Activated CD4-positive, alpha-beta T cell treated with anti-CD3 and anti-CD28 coated beads, Interleukin-2, amount 50 U/mL, for 24 hours (primary cell): ENCODE measurements around the gene RAP1B.

Experiments
- DNase-seq, 2 donors: peaks; one replicate each; pipeline ENCODE4 v3.0.0-alpha.2; 2020; ENCODE audit warnings: low read depth in 1 of 2, low spot score in 1 of 2

RAP1B gene

GRCh38 chr12:68611806-68612160 is 1.1 kb downstream of the RAP1B start:
- DNase-seq = no peak

DNA sequence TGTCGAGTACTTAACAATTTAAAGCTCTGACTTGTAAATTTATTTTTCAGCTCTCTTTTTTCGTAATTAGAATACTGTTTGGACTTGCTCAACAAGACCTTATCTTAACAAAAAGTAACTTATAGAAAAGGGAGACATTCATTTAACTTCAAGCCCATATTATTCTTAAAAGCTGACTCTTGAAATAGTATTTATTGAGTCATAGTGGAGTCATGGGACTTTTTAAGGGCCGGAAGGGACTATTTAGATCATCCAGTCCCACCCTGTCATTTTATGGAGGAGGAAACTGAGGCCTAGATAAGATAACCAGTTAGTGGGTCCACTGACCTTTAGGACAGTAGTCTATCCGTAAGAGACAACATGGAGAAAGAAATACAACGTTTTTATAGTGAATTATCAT is 1.5 kb downstream of the RAP1B start:
- no peak for DNase-seq

GRCh38 chr12:68612697-68613096 is 2.0 kb downstream of the RAP1B start:
- no peak for DNase-seq

DNA sequence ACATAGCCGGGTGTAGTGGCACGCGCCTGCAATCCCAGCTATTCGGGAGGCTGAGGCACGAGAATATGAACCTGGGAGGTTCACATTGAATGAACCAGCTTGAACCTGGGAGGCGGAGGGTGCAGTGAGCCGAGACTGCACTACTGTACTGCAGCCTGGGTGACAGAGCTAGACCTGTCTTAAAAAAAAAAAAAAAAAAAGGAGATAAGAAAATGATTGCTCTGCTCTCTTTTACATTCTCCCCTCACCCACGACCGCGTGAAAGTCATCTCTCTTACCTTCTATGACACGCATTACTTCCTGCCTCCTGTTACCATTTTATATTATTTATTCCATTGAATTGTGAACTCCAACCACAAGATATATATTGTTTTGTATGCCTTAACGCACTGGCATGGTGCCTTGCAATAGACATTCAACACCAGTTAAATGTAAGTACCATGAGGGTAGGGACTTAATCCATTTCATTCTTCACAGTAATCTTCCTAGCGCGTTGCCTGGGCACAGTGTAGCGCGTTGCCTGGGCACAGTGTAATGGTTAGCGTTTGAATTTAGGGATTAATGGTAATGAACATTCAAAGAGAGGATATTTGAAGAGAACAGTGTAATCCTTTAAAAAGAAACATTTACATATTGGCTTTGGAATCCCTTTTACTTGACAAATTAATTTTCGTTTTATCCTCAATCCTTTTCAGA is 2.7 kb downstream of the RAP1B start:
- DNase-seq = no peak

GRCh38 chr12:68614105-68614679 is 3.5 kb downstream of the RAP1B start:
- no peak for DNase-seq

DNA sequence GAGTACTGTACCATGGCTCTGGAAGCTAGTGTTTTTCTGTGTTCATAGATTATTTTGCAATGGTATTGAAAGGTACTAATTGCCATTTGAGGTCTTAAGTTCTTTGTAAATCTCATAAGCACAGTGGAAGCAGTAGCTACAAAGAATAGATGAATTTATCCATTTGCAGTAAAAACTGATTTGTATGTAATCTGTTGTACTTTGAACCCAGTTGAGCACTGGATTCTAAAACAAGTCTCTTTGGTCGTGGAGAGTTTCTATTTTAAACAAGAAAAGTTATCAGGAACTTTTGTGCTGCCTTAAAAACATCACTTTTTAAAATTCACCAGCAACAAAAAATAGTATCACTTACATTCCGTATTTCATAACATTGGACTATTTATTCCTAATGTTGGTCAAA is 4.1 kb downstream of the RAP1B start:
- DNase-seq = no peak

DNA sequence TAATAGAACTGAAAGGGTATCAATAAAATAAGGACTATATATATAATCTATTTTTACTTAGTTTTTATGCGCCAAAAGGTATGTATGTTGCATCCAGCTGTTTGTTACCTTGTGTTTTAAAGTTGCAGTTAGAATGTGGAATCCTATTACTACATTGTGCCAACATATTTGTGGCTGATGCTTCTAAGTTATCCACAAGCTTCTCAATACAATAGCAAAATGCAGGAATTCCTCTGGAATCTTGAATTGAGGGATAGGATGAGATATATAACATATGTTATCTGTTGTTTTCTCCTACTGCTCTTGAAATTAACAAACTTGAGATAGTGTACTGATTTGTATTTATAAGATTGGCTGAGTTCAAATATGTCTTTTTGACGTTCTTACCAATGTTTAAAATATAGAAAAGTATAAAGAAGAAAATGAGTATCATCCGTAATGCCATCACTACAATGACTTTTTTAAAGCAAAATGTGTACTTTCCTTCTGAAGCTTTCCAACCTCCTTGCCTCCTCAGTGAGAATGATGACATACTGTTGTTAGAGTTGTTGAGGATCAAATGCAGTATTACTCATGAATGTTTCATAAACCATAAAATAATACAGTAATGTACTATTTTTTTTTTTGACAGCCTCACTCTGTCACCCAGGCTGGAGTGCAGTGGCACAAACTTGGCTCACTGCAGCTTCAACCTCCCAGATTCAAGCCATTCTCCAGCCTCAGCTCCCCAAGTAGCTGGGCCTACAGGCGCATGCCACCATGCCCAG is 6.6 kb downstream of the RAP1B start:
- DNase-seq = no peak

GRCh38 chr12:68619541-68619940 is 8.8 kb downstream of the RAP1B start:
- no peak for DNase-seq

- DNase-seq = no peak
Observed at GRCh38 chr12:68620519-68621471, 10.1 kb downstream of the RAP1B start.

DNA sequence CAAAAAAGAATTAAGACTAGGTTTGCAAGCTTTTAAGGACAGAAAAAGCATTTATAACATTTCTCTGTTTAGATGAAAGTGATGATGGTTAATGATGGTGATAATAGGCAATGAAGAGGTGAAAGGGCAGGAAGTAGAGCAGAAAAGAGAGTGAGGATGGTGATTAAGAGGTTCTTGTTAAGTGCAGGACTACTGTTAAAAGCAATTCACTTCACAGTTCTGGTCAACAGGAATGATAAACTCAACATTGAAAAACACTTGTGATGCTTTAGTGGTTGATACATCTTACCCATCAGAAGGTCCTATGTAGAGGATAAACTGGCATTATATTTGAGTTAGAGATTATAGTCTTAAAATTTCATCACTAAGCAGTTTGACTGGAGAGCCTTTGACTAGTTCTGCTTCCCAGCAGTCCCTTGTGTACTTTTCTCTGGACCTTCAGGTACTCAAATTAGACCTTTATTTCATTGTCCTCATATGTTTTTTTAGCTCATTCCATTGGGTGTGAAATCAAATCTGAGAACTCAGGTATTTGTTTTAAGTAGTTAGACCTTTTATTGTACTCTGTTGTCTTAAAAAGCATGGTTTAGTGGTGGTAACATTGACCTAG is 10.9 kb downstream of the RAP1B start:
- DNase-seq = no peak

DNA sequence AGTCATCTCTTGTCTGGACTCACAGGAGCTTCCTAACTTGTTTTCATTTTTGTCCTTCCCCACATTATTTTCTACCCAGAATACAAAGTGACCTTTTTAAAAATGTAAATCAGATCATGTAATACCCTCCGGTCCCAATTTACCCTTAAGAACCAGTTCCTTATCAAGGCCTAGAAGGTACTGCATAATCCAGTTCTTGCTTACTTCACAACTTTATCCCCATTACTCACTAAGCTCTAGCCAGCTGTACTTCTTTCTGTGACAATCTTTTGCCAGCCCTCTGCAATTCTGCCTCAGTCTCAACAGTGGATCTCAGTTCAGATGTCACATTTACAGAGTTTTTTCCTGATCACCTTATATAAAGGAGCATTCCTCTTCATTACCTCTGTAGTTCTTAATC is 11.6 kb downstream of the RAP1B start:
- no peak for DNase-seq

DNA sequence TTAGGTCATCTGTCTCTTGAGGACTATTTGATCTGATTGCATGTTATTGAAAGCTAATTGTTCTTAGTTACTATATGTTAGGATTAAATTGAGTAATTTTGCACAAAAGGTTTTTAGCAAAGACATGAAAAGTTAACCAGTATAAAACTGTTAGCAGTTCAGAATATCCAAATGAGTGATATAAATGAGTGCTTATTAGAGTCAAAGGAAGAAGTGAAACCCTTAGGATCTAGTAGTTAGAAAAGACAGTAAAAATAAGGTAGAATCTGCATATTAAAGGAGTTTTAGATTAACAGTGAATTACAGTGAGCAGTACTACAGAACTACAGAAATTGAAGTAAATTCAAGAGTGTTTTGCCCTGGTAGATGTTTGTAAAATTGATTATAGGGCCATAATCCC is 12.4 kb downstream of the RAP1B start:
- no peak for DNase-seq

DNA sequence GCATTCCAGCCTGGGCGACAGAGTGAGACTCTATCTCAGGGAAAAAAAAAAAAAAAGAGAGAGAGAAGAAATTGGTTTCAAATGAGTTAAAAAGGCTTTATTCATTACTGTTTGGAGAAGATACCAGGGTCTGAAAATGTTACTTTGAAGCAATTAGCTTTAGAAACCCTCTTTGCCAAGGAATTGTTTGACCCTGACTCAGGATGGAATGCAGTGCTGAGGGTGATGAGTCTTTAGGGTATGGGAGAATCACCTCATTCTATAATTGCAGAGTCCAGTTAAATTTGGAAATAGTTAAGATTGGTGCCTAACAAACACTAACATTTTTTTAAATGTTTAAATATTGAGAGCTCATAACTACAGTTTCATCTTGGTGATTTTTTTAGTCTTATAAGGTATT is 13.3 kb downstream of the RAP1B start:
- DNase-seq = no peak

DNA sequence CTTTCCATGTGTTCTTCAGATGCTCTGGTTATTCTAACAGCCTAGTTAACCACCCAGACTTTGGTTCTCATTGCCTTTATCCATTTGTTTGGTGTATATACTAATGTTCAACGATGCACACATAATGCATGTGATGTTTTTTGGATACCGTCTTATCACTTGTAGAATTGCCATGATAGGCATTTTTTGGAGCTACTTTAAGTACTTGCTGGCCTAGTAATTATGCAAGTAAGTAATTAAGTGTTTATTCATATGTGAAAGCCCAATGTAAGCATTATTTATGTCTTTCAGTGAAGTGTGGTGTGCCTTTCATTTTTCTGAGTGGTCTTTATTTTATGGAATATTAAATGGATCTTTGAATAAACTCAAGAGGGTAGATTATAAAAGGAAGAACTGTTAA is 14.2 kb downstream of the RAP1B start:
- DNase-seq = no peak

DNA sequence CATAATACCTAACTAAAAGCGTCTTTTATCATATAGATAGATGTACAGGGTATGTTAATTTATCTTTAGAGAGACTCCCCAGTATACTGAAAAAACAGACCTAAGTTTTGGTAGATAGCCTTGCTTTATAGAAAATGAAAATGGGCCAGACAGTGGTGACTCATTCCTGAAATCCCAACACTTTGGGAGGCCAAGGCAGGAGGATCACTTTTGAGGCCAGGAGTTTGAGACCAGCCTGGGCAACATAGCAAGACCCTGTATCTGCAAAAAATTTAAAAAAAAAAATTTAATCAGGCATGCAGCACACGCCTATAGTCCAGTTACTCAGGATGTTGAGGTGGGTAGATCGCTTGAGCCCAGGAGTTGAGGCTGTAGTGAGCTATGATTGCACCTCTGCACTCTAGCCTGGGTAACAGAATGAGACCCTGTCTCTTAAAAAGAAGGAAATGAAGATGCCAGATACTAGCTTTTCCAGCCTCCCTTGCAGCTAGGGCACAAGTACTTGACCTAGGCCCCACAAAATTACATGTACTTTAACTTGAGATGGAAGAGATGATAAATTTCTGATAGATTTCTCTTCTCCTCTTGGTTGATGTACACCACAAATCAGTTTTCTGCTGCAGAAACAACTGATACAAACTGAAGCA is 17.1 kb downstream of the RAP1B start:
- no peak for DNase-seq

GRCh38 chr12:68628698-68629097 is 18.0 kb downstream of the RAP1B start:
- no peak for DNase-seq

- DNase-seq = no peak
Observed at GRCh38 chr12:68630050-68630449, 19.4 kb downstream of the RAP1B start.

- no peak for DNase-seq
Observed at GRCh38 chr12:68630598-68630997, 19.9 kb downstream of the RAP1B start.

GRCh38 chr12:68631227-68631626 is 20.5 kb downstream of the RAP1B start:
- no peak for DNase-seq

GRCh38 chr12:68632486-68632885 is 21.8 kb downstream of the RAP1B start:
- DNase-seq = no peak
